NK-92 (cell line): Measurements from ENCODE around the gene NRCAM.

Experiments
- DNase-seq: peaks from one replicate; lab custom pipeline; 2025; ENCODE audit not compliant: unreplicated experiment; lab: John Stamatoyannopoulos, UW

The NRCAM gene

GRCh38 chr7:108427766-108428165 is 28.5 kb downstream of the NRCAM start:
- DNase-seq, result no peak

GRCh38 chr7:108425714-108426275 is 30.4 kb downstream of the NRCAM start:
- DNase-seq, result no peak

- no peak for DNase-seq
These were observed 32.2 kb downstream of the NRCAM start for GRCh38 chr7:108424013-108424412.

GRCh38 chr7:108423089-108423989 is 32.9 kb downstream of the NRCAM start:
- DNase-seq, result no peak

- DNase-seq, result no peak
These were observed 34.4 kb downstream of the NRCAM start for GRCh38 chr7:108421720-108422331.

GRCh38 chr7:108419961-108420908 is 36.0 kb downstream of the NRCAM start:
- no peak for DNase-seq

- DNase-seq, result no peak
These were observed 37.3 kb downstream of the NRCAM start for GRCh38 chr7:108418946-108419345.

- DNase-seq, result no peak
These were observed 38.3 kb downstream of the NRCAM start for GRCh38 chr7:108417926-108418325.

- no peak for DNase-seq
These were observed 39.1 kb downstream of the NRCAM start for GRCh38 chr7:108417144-108417543.

GRCh38 chr7:108415821-108416536 is 40.3 kb downstream of the NRCAM start:
- DNase-seq, result no peak

- DNase-seq, result no peak
These were observed 41.2 kb downstream of the NRCAM start for GRCh38 chr7:108415084-108415483.

GRCh38 chr7:108413782-108414492 is 42.3 kb downstream of the NRCAM start:
- DNase-seq, result no peak

GRCh38 chr7:108413337-108413736 is 42.9 kb downstream of the NRCAM start:
- no peak for DNase-seq

- DNase-seq, result no peak
These were observed 47.1 kb downstream of the NRCAM start for GRCh38 chr7:108409146-108409545.

- DNase-seq, result no peak
These were observed 47.8 kb downstream of the NRCAM start for GRCh38 chr7:108408296-108408991.

- DNase-seq, result no peak
These were observed 48.6 kb downstream of the NRCAM start for GRCh38 chr7:108407676-108408075.

- DNase-seq, result no peak
These were observed 49.9 kb downstream of the NRCAM start for GRCh38 chr7:108406222-108406890.
